ENCODE results near the gene KCNJ15. TPM values are rescaled to one million over a fixed set of nuclear protein-coding genes. Genes with fewer than 3 reads are reported as not detected.

Gene KCNJ15
- total RNA-seq, 1 donor from 2014 or later = 0.97 TPM

- H3K27me3 Mint-ChIP-seq (ENCODE audit: unreplicated experiment) = no peaks in the 10 kb centered on the region
- H3K4me1 Mint-ChIP-seq (ENCODE audit: unreplicated experiment) = no peaks in the 10 kb centered on the region
- no peak overlapping the region for H3K27ac Mint-ChIP-seq (ENCODE audit: unreplicated experiment)
- TF ChIP-seq CTCF (IDR thresholded peaks at IDR 0.05; ENCODE audit: unreplicated experiment) = no peak
- no peaks in the 10 kb centered on the region for H3K9me3 Mint-ChIP-seq (ENCODE audit: unreplicated experiment)
- DNase-seq (ENCODE audit: low spot score) = no peak
- no peaks in the 10 kb centered on the region for H3K36me3 Mint-ChIP-seq (ENCODE audit: low read depth, unreplicated experiment)
- no peak overlapping the region for H3K4me3 Mint-ChIP-seq (ENCODE audit: unreplicated experiment)
Measured at GRCh38 chr21:38280867-38281266, 24.1 kb downstream of the KCNJ15 start.

GRCh38 chr21:38282921-38283320 lies 26.1 kb downstream of the KCNJ15 start:
- no peaks in the 10 kb centered on the region for H3K4me1 Mint-ChIP-seq (ENCODE audit: unreplicated experiment)
- TF ChIP-seq CTCF (IDR thresholded peaks at IDR 0.05; ENCODE audit: unreplicated experiment) = no peak
- no peak for DNase-seq (ENCODE audit: low spot score)

GRCh38 chr21:38284216-38284615 lies 27.4 kb downstream of the KCNJ15 start:
- H3K27me3 Mint-ChIP-seq (ENCODE audit: unreplicated experiment) = no peaks in the 10 kb centered on the region
- no peak for TF ChIP-seq CTCF (IDR thresholded peaks at IDR 0.05; ENCODE audit: unreplicated experiment)
- H3K4me3 Mint-ChIP-seq (ENCODE audit: unreplicated experiment) = no peak overlapping the region
- no peak for DNase-seq (ENCODE audit: low spot score)
- H3K4me1 Mint-ChIP-seq (ENCODE audit: unreplicated experiment) = no peaks in the 10 kb centered on the region
- no peaks in the 10 kb centered on the region for H3K36me3 Mint-ChIP-seq (ENCODE audit: low read depth, unreplicated experiment)
- no peaks in the 10 kb centered on the region for H3K9me3 Mint-ChIP-seq (ENCODE audit: unreplicated experiment)
- no peak overlapping the region for H3K27ac Mint-ChIP-seq (ENCODE audit: unreplicated experiment)

More at GRCh38 chr21:38282921-38283320, 26.1 kb downstream of the KCNJ15 start:
- H3K9me3 Mint-ChIP-seq (ENCODE audit: unreplicated experiment) = no peaks in the 10 kb centered on the region
- no peaks in the 10 kb centered on the region for H3K36me3 Mint-ChIP-seq (ENCODE audit: low read depth, unreplicated experiment)
- no peak overlapping the region for H3K27ac Mint-ChIP-seq (ENCODE audit: unreplicated experiment)
- no peaks in the 10 kb centered on the region for H3K27me3 Mint-ChIP-seq (ENCODE audit: unreplicated experiment)
- H3K4me3 Mint-ChIP-seq (ENCODE audit: unreplicated experiment) = no peak overlapping the region

- H3K36me3 Mint-ChIP-seq (ENCODE audit: low read depth, unreplicated experiment) = no peaks in the 10 kb centered on the region
- H3K4me1 Mint-ChIP-seq (ENCODE audit: unreplicated experiment) = peaks cover 3% of the 10 kb centered on the region
- no peak for DNase-seq (ENCODE audit: low spot score)
- H3K27me3 Mint-ChIP-seq (ENCODE audit: unreplicated experiment) = no peaks in the 10 kb centered on the region
- H3K9me3 Mint-ChIP-seq (ENCODE audit: unreplicated experiment) = no peaks in the 10 kb centered on the region
- no peak overlapping the region for H3K27ac Mint-ChIP-seq (ENCODE audit: unreplicated experiment)
- no peak for TF ChIP-seq CTCF (IDR thresholded peaks at IDR 0.05; ENCODE audit: unreplicated experiment)
- no peak overlapping the region for H3K4me3 Mint-ChIP-seq (ENCODE audit: unreplicated experiment)
Measured at GRCh38 chr21:38286739-38287471, 30.1 kb downstream of the KCNJ15 start.

- H3K27ac Mint-ChIP-seq (ENCODE audit: unreplicated experiment) = no peak overlapping the region
- H3K4me3 Mint-ChIP-seq (ENCODE audit: unreplicated experiment) = no peak overlapping the region
- no peaks in the 10 kb centered on the region for H3K9me3 Mint-ChIP-seq (ENCODE audit: unreplicated experiment)
- H3K36me3 Mint-ChIP-seq (ENCODE audit: low read depth, unreplicated experiment) = no peaks in the 10 kb centered on the region
- H3K4me1 Mint-ChIP-seq (ENCODE audit: unreplicated experiment) = peaks cover 3% of the 10 kb centered on the region
- H3K27me3 Mint-ChIP-seq (ENCODE audit: unreplicated experiment) = no peaks in the 10 kb centered on the region
- TF ChIP-seq CTCF (IDR thresholded peaks at IDR 0.05; ENCODE audit: unreplicated experiment) = no peak
- no peak for DNase-seq (ENCODE audit: low spot score)
Measured at GRCh38 chr21:38287476-38287875, 30.7 kb downstream of the KCNJ15 start.

All from endothelial cell (in vitro differentiated cells).